ENCODE results near the gene CSNK2A1.
A peak's percentile ranks its signal among the peaks of the same experiment; 100 is the strongest.

Gene CSNK2A1

GRCh38 chr20:563187-563586, 19.6 kb upstream of the CSNK2A1 start:
- no peak for DNase-seq

- DNase-seq = no peak
These were observed 18.8 kb upstream of the CSNK2A1 start for GRCh38 chr20:562232-562897.

GRCh38 chr20:561437-562231, 18.0 kb upstream of the CSNK2A1 start:
- peak; percentile 65 for DNase-seq

GRCh38 chr20:560680-561079, 17.1 kb upstream of the CSNK2A1 start:
- DNase-seq = no peak

- DNase-seq = no peak
These were observed 14.5 kb upstream of the CSNK2A1 start for GRCh38 chr20:558117-558516.

- no peak for DNase-seq
These were observed 13.4 kb upstream of the CSNK2A1 start for GRCh38 chr20:556984-557383.

GRCh38 chr20:555976-556385, 12.4 kb upstream of the CSNK2A1 start:
- no peak for DNase-seq

GRCh38 chr20:550611-551010, 7.0 kb upstream of the CSNK2A1 start:
- no peak for DNase-seq

GRCh38 chr20:549722-550496, 6.3 kb upstream of the CSNK2A1 start:
- DNase-seq = no peak

- DNase-seq = no peak
These were observed 5.3 kb upstream of the CSNK2A1 start for GRCh38 chr20:548906-549305.

- DNase-seq = no peak
These were observed 3.8 kb upstream of the CSNK2A1 start for GRCh38 chr20:547394-547793.

GRCh38 chr20:546353-546752, 2.8 kb upstream of the CSNK2A1 start:
- no peak for DNase-seq

GRCh38 chr20:544153-544725, 649 bp upstream of the CSNK2A1 start:
- DNase-seq = no peak

- DNase-seq = peak; percentile 24
These were observed 717 bp downstream of the CSNK2A1 start for GRCh38 chr20:542777-543368.

- no peak for DNase-seq
These were observed 3.0 kb downstream of the CSNK2A1 start for GRCh38 chr20:540391-541201.

GRCh38 chr20:539848-540247, 3.7 kb downstream of the CSNK2A1 start:
- no peak for DNase-seq

- DNase-seq = no peak
These were observed 4.4 kb downstream of the CSNK2A1 start for GRCh38 chr20:539191-539590.

- no peak for DNase-seq
These were observed 5.6 kb downstream of the CSNK2A1 start for GRCh38 chr20:537983-538382.

GRCh38 chr20:536426-537010, 7.1 kb downstream of the CSNK2A1 start:
- no peak for DNase-seq

GRCh38 chr20:535958-536357, 7.6 kb downstream of the CSNK2A1 start:
- DNase-seq = no peak

GRCh38 chr20:533526-533925, 10.1 kb downstream of the CSNK2A1 start:
- DNase-seq = no peak

- no peak for DNase-seq
These were observed 11.1 kb downstream of the CSNK2A1 start for GRCh38 chr20:532530-532929.

All from activated CD4-positive, alpha-beta T cell treated with anti-CD3 and anti-CD28 coated beads, Interleukin-2, amount 50 U/mL, for 16 hours (primary cell).